RKO (cell line): ENCODE results near the gene RTN4R.

Experiments
- DNase-seq: peaks from one replicate; pipeline ENCODE4 v3.0.0-alpha.2; 2016; ENCODE audit warnings: low spot score

The RTN4R gene

GRCh38 chr22:20228939-20229272 lies 39.2 kb downstream of the RTN4R start:
- no peak for DNase-seq

GRCh38 chr22:20228055-20228938 lies 39.8 kb downstream of the RTN4R start:
- DNase-seq, result no peak

- DNase-seq, result no peak
Measured at GRCh38 chr22:20227363-20227762, 40.8 kb downstream of the RTN4R start.

GRCh38 chr22:20226760-20227350 lies 41.3 kb downstream of the RTN4R start:
- no peak for DNase-seq

- DNase-seq, result no peak
Measured at GRCh38 chr22:20226077-20226716, 41.9 kb downstream of the RTN4R start.

- no peak for DNase-seq
Measured at GRCh38 chr22:20225693-20225966, 42.5 kb downstream of the RTN4R start.

- DNase-seq, result no peak
Measured at GRCh38 chr22:20224917-20225692, 43.0 kb downstream of the RTN4R start.

- no peak for DNase-seq
Measured at GRCh38 chr22:20224256-20224626, 43.9 kb downstream of the RTN4R start.

GRCh38 chr22:20223421-20224255 lies 44.5 kb downstream of the RTN4R start:
- DNase-seq, result no peak

- DNase-seq, result no peak
Measured at GRCh38 chr22:20222764-20223420, 45.2 kb downstream of the RTN4R start.

- DNase-seq, result no peak
Measured at GRCh38 chr22:20221421-20222340, 46.4 kb downstream of the RTN4R start.

- no peak for DNase-seq
Measured at GRCh38 chr22:20220629-20221026, 47.5 kb downstream of the RTN4R start.

- DNase-seq, result no peak
Measured at GRCh38 chr22:20219667-20220628, 48.2 kb downstream of the RTN4R start.

GRCh38 chr22:20218987-20219386 lies 49.1 kb downstream of the RTN4R start:
- no peak for DNase-seq

- DNase-seq, result no peak
Measured at GRCh38 chr22:20218326-20218872, 49.7 kb downstream of the RTN4R start.

GRCh38 chr22:20217563-20217962 lies 50.6 kb downstream of the RTN4R start:
- no peak for DNase-seq

GRCh38 chr22:20216863-20217499 lies 51.1 kb downstream of the RTN4R start:
- DNase-seq, result no peak

- no peak for DNase-seq
Measured at GRCh38 chr22:20215742-20216141, 52.4 kb downstream of the RTN4R start.
